HCT116 (cell line): ENCODE measurements around the gene CKB.

Experiments used
- CBX3 ChIP-seq: IDR thresholded peaks from 2 replicates; pipeline ENCODE4 v1.6.1; 2012; ENCODE audit warnings: low read depth
- CEBPB ChIP-seq: IDR thresholded peaks from 2 replicates; pipeline ENCODE4 v1.6.1; 2012; ENCODE audit warnings: low read depth
- CTCF ChIP-seq, 3 experiments: fragments of 200-600 bp in 1 of 3; sonication (generic) in 1 of 3; IDR thresholded peaks in 2 of 3; conservative IDR thresholded peaks in 1 of 3; 2 replicates each; pipeline ENCODE4 v1.5.1; 2012 to 2017; ENCODE audit warnings: low read depth in 2 of 3, low read length in 2 of 3, antibody characterized with exemption in 1 of 3, borderline replicate concordance in 1 of 3, control low read depth in 1 of 3, mild to moderate bottlenecking in 1 of 3, mixed read lengths in 1 of 3, mixed run types in 1 of 3, moderate library complexity in 1 of 3; ENCODE audit not compliant: insufficient read depth in 1 of 3
- EZH2 ChIP-seq: fragments of 200-600 bp; sonication (generic); IDR thresholded peaks from 2 replicates; pipeline ENCODE4 v1.6.1; 2017; ENCODE audit warnings: antibody characterized with exemption, mixed run types
- EZH2phosphoT487 ChIP-seq: fragments of 200-600 bp; IDR thresholded peaks from 2 replicates; pipeline ENCODE4 v1.6.1; 2018; ENCODE audit warnings: antibody characterized with exemption, borderline replicate concordance
- MAX ChIP-seq: IDR thresholded peaks from 2 replicates; pipeline ENCODE4 v1.6.1; 2012
- POLR2A ChIP-seq: IDR thresholded peaks from 2 replicates; pipeline ENCODE4 v1.7.0; 2011; ENCODE audit warnings: borderline replicate concordance; ENCODE audit not compliant: insufficient read depth, insufficient read length; ENCODE audit errors: extremely low read depth
- POLR2AphosphoS5 ChIP-seq: IDR thresholded peaks from 2 replicates; pipeline ENCODE4 v1.6.1; 2011; ENCODE audit warnings: mild to moderate bottlenecking, low read depth, low read length, moderate library complexity
- RAD21 ChIP-seq: IDR thresholded peaks from 2 replicates; pipeline ENCODE4 v1.6.1; 2012; ENCODE audit warnings: low read depth, mild to moderate bottlenecking
- REST ChIP-seq: IDR thresholded peaks from 2 replicates; pipeline ENCODE4 v1.6.1; 2012; ENCODE audit warnings: low read depth
- SRF ChIP-seq: IDR thresholded peaks from 2 replicates; pipeline ENCODE4 v1.6.1; 2012; ENCODE audit warnings: low read depth
- YY1 ChIP-seq: IDR thresholded peaks from 2 replicates; pipeline ENCODE4 v1.6.1; 2011; ENCODE audit warnings: low read length, low read depth, moderate library complexity, mild to moderate bottlenecking; ENCODE audit not compliant: insufficient replicate concordance; ENCODE audit errors: extremely low read depth
- ZFX ChIP-seq: fragments of 450-650 bp; IDR thresholded peaks from 2 replicates; pipeline ENCODE4 v1.6.1; 2017
- ZNF274 ChIP-seq: fragments of 200-500 bp; sonication (Bioruptor generic); IDR thresholded peaks from 2 replicates; pipeline ENCODE4 v1.6.1; 2014; ENCODE audit warnings: mild to moderate bottlenecking, low read depth, low read length, inconsistent platforms

DNA sequence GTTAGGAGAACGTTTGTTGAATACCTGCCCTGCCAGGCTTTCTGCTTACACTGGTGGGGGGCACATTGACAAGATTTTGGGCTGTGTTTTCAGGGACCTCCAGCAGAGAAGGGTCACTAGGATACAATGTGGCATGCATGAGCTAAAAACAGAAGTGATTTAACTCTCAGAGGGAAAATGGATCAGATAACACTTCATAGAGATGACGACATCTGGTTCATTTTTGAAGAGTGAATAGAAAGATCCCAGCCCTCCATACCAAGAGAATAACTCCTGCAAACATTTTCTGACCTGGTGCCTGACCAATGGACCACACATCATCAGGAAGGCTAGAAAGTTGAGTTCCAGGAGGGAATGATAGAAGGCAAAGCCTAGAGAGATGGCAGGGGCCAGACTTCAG, 33.7 kb downstream of the CKB start:
- TF ChIP-seq POLR2A (no peak), CTCF (IDR thresholded peaks at IDR 0.05 in 2 of 3, conservative IDR thresholded peaks at IDR 0.05 in 1 of 3; ENCODE audit: borderline replicate concordance in 1 of 3, insufficient read depth in 1 of 3, low read depth in 2 of 3, low read length in 2 of 3) (no peak), ZFX (no peak), YY1 (no peak), RAD21 (no peak), MAX (no peak), EZH2phosphoT487 (no peak), EZH2 (no peak), CEBPB (no peak), REST (no peak), ZNF274 (no peak), POLR2AphosphoS5 (no peak), SRF (no peak), CBX3 (no peak)
